ENCODE data around the gene TLCD2.
"Not testable (repeated sequence)": the region's sequence is repeated elsewhere in the genome, so short reads cannot be mapped to it uniquely, and the experiment has no call there.

The TLCD2 gene, protein sequence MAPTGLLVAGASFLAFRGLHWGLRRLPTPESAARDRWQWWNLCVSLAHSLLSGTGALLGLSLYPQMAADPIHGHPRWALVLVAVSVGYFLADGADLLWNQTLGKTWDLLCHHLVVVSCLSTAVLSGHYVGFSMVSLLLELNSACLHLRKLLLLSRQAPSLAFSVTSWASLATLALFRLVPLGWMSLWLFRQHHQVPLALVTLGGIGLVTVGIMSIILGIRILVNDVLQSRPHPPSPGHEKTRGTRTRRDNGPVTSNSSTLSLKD

DNA sequence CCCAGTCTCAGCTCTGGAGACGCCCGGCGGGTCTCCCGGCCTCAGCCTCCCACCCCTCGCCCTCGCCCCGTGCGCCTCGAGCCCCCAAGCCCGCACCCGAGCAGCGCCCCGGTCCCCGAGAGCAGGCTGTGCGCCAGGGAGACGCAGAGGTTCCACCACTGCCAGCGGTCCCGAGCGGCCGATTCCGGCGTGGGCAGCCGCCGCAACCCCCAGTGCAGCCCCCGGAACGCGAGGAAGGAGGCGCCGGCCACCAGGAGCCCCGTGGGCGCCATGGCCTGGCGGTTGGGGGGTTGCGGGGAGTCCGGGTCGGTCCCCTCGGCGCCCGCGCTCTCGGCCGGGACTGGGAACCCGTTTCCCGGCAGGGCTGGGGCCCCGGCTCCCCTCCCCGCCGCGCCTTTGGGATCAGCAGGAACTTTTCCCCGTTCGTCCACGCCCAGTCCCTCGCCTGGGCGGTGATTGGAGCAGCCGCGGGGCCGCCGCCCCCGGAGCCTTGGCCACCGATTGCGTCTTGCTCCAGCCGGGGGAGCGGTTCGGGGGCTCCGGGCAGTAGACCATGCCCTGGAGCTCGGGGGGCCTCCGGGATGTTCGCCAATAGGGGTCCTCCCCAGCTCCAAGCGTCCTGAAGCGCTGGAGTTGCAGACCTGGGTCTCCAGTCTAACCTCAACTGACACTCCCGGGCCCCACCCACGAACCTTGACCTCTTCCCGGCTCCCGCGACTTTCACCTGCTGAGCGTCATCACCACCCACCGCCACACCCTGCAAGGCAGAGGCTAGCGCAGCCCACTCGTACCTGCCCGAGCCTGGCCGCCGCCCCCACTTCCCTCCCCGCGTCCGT is at the start of gene TLCD2:
Gene TLCD2, minus strand, starts transcription at position 407 of the 836 bp plus-strand sequence. Its CDS starts 135 bp downstream, at position 272.
- peak; percentile 12 for DNase-seq

DNA sequence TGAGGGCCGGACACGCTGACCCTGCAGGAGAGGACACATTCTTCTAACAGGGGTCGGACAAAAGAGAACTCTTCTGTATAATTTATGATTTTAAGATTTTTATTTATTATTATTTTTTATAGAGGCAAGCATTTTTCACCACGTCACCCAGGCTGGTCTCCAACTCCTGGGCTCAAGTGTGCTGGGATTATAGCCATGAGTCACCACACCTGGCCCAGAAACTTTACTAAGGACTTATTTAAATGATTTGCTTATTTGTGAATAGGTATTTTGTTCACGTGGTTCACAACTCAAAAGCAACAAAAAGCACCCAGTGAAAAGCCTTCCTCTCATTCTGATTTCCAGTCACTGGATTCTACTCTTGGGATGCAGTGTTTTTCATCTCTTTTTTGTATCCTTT is 49.4 kb upstream of the TLCD2 start:
- DNase-seq: no peak

DNA sequence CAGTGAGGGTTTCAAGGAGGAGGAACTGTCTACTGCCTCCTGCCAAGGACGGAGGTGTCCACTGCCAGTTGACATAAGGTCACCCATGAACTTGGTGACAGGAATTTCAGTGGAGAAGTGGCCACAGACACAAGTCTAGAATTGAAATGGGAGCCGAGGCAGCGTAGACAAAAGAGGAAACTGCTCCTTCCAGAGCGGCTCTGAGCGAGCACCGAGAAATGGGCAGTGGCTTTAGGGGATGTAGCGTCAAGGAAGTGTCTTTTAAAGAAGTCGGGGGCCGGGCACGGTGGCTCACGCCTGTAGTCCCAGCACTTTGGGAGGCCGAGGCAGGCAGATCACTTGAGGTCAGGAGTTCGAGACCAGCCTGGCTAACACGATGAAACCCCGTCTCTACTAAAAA is 48.6 kb upstream of the TLCD2 start:
- no peak for DNase-seq

DNA sequence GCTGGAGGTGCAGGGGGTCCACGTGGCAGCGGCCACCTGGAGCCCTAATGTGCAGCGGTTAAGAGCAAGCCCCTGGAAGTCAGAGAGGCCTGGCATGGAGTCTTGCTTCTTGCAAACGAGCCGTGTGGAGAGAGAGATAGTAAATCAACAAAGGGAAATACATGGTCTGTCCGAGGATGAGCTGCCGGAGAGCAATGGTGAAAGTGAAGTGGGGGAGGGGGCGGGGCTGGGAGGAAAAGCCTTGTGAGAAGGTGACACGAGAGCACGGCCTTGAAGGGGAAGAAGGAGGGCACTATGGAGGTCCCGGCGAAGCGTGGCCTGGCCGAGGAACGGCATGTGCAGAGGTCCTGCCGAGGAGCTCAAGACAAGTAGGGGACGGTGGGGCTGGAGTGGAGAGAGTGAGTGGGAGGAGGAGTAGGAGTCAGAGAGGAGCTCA is 45.7 kb upstream of the TLCD2 start:
- DNase-seq: no peak

- no peak for DNase-seq
Measured at GRCh38 chr17:1755252-1755826, 45.2 kb upstream of the TLCD2 start.

- DNase-seq: no peak
Measured at GRCh38 chr17:1754430-1755112, 44.4 kb upstream of the TLCD2 start.

DNA sequence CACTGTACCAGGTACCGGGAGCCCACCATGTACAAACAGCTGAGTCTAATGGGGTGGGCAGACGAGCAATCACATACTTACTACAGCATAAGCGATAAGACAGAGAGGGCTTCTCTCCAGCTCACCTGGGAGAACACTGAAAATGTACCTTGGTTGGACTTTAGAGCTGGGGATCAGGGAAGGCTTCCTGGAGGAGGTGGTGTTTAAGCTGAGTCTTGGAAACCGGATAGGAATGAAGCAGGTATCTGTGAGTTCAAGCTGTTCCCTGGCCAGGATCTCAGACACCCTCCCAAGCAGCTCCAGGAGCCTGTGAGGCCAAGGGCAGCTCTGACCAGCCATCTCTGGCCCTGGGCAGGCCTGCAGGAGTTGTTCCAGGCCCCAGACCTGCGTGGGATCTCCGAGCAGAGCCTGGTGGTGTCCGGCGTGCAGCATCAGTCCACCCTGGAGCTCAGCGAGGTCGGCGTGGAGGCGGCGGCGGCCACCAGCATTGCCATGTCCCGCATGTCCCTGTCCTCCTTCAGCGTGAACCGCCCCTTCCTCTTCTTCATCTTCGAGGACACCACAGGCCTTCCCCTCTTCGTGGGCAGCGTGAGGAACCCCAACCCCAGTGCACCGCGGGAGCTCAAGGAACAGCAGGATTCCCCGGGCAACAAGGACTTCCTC is 43.7 kb upstream of the TLCD2 start:
- no peak for DNase-seq

- no peak for DNase-seq
Measured at GRCh38 chr17:1752425-1753262, 42.5 kb upstream of the TLCD2 start.

- no peak for DNase-seq
Measured at GRCh38 chr17:1750628-1751027, 40.5 kb upstream of the TLCD2 start.

GRCh38 chr17:1746975-1747543 is 36.9 kb upstream of the TLCD2 start:
- no peak for DNase-seq

GRCh38 chr17:1745513-1746020 is 35.4 kb upstream of the TLCD2 start:
- DNase-seq: no peak

DNA sequence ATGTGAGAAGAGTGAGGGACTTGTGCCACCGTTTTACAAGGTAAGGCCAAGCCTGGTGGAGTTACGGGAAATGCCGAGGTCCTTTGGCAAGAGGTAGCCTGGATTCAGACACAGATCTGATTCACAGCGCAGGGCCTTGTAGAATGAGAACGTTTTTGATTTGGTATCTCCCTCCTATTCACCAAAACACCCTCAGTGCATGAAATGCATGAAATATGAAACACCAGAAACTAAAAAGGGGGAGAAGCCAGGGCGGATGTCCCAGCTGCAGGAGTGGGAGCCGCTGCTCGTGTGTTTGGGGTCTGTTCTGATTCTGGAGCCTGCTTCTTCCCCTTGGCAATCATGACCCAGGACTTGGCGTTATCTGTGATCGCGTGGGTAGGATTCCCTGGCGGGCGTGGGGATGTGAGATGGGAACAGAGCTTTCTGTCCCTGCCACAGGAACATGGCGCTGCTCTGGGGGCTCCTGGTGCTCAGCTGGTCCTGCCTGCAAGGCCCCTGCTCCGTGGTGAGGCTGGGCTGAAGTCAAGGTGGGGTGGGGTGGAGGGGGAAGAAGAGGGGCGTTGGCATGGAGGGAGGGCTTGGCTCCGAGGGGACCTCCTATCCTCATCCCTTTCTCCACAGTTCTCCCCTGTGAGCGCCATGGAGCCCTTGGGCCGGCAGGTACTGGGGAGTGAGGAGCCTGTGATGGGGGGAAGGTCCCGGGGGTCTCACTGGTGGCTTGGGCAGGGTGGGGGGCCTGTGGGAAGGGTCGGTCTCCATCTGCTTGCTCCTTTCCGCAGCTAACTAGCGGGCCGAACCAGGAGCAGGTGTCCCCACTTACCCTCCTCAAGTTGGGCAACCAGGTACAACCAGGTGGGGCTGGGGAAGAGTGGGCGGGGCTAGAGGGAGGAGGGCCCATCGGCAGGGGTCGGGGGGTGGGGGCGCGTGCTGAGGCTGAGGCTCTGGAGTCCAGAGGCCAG is 34.7 kb upstream of the TLCD2 start:
- no peak for DNase-seq

DNA sequence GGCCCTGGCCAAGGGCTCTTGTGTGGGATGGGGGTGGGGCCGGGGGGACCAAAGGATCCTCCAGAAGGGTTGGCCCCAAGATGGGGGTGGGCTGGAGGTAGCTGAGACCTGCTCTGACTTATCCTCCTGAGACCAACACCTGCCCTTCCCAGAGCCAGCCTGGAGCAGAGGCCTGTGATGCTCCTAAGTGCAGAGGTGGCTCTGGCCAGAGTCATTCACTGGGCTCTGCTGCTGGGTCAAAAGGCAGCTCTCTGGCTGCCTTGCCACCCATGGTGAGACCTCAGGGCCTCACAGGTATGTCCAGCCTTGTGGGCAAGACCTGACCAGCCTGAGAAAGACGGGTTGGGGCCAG is 32.9 kb upstream of the TLCD2 start:
- no peak for DNase-seq

- no peak for DNase-seq
Measured at GRCh38 chr17:1742371-1743087, 32.4 kb upstream of the TLCD2 start, which contains the start of gene SERPINF2. SERPINF2 (plus strand) TSS chr17:1742871; CDS start chr17:1744996, 2,125 bp downstream.

- DNase-seq: not testable (repeated sequence)
Measured at GRCh38 chr17:1741899-1742298, 31.7 kb upstream of the TLCD2 start.

- DNase-seq: no peak
Measured at GRCh38 chr17:1737531-1738291, 27.5 kb upstream of the TLCD2 start.

GRCh38 chr17:1736348-1737281 is 26.4 kb upstream of the TLCD2 start:
- DNase-seq: peak; percentile 14

Measured in CD4-positive, alpha-beta T cell treated with Interleukin-21 for 1 hour (primary cell).